Stimulated activated CD8-positive, alpha-beta memory T cell treated with anti-CD3 and anti-CD28 coated beads, Interleukin-15, amount 100 ng/mL, for 24 hours (primary cell): ENCODE data around the gene FURIN.
A peak's percentile ranks its signal among the peaks of the same experiment; 100 is the strongest.
"Not testable (repeated sequence)": the region's sequence is repeated elsewhere in the genome, so short reads cannot be mapped to it uniquely, and the experiment has no call there.

Source experiments
- DNase-seq: peaks from one replicate; pipeline ENCODE4 v3.0.0-alpha.2; 2020; ENCODE audit warnings: low read depth

The FURIN gene

DNA sequence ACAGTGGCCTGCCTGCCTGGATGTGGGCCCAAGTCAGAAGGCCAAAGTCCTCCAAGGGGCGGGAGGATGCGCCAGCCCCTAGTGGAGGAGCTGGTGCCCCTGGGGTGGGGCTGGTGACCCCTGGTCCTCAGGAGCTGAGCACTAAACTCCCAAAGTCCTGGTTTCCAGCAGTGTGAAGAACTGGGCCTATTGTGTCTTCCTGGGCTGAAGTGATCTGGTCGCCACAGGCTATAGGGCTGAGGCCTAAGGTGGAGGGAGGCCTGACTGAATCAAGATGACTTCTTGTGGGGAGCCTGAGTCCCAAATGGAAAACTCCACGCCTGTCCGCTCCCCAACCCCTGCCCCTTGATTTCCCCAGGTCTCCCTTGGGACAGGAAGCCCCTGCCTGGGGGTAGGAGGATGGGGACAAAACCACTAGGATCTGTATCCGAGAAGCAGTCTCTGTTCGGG lies 15.2 kb downstream of the FURIN start:
- DNase-seq: no peak

DNA sequence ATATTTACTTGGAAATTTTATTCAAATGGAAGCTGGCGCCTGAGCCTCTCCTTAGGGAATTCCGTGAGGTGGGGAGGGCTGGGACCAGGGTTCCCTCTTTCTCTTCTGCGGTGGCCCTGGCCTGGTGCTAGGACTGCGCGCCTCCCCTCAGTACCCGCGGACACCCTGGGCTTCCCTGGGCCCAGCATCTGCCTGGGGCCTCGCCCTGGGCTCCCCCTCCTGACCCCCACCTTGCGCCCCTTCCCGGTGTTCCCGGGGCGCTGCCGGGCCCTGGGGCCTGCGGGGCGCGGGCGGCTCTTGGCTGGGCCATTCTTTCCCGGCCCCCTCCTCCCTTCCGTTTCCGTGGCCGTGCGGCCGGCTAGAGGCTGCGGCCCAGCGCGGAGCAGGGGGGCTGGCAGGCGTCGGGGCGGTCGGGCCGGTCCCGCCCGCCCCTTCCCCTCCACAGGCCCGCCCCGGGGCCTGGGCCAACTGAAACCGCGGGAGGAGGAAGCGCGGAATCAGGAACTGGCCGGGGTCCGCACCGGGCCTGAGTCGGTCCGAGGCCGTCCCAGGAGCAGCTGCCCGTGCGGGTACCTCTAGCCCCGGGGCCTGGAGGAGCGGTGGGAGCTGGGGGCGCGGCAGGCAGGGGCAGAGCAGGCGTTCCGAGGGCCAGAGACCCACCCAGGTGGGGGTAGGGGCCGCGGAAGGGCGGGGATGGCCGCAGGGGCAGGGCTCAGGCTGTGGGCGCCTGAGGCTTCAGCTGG lies 15.8 kb downstream of the FURIN start, which contains the start of gene FES:
Gene FES, plus strand, starts transcription at position 529 of the 743 bp plus-strand sequence. CDS start 542 bp downstream, outside the sequence.
- no peak for DNase-seq

DNA sequence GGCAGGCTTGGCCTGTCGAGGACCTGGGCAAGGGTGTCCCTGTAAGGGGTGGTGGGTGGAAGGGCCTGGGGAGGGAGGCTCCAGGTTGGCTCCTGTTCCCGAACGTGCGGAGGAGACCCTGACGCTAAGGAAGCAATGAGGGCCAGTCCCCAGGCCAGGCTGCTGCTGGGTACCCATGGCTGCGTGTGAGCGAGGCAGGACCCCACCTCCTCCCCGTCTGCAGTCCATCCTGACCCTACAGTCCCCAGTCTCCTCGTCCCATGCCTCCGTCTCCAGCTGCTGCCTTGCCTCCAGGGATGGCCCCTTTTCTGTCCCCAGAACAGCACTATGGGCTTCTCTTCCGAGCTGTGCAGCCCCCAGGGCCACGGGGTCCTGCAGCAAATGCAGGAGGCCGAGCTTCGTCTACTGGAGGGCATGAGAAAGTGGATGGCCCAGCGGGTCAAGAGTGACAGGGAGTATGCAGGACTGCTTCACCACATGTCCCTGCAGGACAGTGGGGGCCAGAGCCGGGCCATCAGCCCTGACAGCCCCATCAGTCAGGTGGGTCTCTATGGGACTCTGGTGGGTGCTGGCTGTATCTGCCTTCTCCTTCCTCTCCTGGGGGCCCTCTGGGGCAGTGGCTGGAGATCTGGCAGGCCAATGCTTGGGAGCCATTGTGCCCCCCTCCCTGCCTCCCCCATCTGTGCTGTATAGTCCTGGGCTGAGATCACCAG lies 16.5 kb downstream of the FURIN start:
- DNase-seq: no peak

DNA sequence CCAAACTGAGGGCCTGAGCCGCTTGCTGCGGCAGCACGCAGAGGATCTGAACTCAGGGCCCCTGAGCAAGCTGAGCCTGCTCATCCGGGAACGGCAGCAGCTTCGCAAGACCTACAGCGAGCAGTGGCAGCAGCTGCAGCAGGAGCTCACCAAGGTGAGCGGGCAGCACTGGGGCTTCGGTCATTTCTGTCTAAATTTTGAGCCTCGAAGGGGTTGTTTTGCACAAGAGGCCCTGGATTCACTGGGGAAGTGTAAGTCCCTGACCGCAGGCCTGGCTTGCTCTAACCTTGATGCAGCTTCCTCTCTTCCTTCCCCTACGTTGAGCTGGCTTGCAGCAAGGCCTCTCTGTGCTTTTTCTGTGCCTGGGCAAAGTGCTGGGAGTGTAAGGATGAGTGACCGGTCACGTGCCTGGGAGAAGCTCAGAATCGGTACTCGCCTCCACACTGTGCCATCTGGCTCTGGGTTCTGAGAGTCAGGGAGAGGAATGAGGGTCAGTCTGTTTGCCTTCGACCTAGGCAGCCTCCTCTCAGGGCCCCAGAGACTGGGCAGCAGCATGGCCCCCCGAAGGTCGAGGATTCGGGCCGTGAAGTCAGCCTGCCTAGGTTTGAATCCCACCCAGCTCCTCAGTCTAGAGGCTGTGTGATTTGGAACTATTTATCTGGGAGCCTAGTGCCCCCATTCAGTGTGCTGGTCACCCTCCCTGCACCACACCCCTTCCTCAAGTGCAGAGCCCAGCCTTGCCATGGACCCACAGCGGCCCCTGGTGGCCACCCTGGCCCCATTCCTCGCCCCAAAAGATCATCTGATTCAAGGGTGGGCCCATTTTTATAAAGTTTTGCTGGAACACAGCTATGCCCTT lies 17.3 kb downstream of the FURIN start:
- peak; percentile 74 for DNase-seq

DNA sequence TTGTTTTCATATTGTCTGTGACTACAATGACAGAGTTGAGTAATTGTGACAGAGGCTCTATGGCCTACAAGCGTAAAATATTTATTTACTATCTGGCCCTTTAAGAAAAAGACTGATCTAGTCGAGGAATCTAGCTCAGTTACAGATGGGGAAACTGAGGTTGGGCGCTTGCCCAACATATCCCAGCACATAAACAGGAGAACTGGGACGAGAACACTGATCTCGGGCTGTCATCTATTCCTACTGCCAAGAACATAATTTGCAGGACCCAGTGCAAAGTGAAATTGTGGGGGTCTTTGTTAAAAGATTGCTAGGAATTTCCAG lies 17.9 kb downstream of the FURIN start:
- DNase-seq: no peak

DNA sequence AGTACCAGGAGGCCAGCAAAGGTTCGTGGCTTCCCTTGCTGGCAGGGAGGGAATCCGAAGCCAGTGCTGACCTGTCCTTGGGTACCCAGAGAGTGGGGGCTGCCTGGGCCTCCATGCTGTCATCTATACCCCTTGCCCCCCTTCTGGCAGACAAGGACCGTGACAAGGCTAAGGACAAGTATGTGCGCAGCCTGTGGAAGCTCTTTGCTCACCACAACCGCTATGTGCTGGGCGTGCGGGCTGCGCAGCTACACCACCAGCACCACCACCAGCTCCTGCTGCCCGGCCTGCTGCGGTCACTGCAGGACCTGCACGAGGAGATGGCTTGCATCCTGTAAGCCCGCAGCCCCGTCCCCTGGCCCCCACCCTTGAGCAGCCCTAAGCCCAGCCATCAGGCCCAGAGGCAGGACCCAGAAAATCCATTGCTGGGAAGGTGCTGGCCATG lies 18.7 kb downstream of the FURIN start:
- no peak for DNase-seq

DNA sequence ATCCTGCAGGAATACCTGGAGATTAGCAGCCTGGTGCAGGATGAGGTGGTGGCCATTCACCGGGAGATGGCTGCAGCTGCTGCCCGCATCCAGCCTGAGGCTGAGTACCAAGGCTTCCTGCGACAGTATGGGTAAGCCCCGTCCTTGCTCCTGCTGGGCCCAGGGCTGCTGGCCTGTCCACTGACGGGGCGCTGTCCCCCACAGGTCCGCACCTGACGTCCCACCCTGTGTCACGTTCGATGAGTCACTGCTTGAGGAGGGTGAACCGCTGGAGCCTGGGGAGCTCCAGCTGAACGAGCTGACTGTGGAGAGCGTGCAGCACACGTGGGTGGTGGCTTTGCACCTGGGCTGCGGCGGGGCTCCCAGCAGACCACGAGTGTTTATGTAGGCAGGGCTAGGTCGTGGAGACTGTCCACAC lies 20.9 kb downstream of the FURIN start:
- no peak for DNase-seq

DNA sequence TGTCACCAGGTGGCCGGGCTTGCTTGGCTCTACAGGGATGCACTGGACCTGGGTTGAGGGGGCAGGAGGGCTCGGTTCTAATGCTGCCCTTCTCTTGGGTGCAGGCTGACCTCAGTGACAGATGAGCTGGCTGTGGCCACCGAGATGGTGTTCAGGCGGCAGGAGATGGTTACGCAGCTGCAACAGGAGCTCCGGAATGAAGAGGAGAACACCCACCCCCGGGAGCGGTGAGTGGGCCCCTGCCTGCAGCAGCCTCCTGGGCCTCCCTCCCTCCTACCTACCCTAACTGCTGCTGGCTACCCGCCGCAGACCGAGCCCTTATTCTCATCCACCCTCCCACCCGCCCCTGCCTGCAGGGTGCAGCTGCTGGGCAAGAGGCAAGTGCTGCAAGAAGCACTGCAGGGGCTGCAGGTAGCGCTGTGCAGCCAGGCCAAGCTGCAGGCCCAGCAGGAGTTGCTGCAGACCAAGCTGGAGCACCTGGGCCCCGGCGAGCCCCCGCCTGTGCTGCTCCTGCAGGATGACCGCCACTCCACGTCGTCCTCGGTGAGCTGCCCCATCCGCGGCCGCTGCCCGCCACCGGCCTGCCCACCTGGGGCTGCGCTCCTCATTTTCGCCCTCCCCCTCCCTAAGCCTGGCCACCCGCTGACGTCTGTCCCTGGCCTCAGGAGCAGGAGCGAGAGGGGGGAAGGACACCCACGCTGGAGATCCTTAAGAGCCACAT lies 21.5 kb downstream of the FURIN start:
- no peak for DNase-seq

DNA sequence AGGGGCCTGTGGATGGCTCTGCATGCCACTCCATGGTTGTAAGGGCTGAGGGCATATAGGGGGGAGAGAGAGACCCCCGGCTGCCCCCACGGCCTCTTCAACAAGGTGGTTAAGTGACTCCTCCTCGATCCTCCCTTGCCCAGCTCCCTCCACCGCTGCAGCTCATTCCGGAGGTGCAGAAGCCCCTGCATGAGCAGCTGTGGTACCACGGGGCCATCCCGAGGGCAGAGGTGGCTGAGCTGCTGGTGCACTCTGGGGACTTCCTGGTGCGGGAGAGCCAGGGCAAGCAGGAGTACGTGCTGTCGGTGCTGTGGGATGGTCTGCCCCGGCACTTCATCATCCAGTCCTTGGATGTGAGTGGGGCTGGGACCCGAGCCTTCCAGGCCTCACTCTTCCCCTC lies 22.5 kb downstream of the FURIN start:
- DNase-seq: no peak

DNA sequence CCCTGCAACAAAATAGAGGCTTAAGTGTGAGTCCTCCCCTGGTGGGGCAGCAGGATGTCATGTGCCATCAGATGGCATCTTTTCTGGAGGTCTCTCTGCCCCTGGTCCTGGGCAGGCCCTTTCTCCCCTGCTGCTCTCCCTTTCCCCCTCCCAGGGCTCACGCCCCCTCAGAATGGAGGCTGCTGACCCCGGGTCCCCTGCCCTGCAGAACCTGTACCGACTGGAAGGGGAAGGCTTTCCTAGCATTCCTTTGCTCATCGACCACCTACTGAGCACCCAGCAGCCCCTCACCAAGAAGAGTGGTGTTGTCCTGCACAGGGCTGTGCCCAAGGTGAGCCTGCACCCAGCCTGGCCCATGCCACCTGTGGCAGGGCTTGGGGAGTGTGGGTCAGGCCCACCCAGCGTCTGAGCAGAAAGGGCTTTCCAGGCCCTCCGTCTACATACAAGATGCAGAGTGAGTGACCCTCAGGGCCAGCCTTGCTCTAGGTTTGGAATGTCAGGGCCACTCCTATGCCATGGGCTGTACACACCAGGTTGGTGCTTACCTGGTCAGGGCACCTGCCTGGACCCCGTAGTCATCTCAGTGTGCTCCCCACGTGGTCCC lies 23.1 kb downstream of the FURIN start:
- DNase-seq: no peak

DNA sequence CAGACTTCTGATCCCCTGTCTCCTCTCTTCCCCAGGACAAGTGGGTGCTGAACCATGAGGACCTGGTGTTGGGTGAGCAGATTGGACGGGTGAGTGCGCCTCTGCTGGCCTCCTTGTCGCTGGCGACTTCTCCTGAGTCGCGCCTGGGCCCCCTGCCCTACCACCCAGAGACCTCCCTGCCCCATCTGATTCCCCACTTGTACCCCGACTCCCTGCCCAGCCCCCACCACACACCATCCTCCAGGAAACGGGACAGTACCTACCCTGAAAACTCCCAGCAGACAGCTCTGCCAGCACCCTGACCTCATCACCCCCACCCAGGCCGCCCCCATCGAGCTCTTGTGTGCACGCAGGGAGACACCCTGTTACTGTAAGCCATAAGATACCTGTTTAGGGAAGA lies 23.6 kb downstream of the FURIN start:
- no peak for DNase-seq

DNA sequence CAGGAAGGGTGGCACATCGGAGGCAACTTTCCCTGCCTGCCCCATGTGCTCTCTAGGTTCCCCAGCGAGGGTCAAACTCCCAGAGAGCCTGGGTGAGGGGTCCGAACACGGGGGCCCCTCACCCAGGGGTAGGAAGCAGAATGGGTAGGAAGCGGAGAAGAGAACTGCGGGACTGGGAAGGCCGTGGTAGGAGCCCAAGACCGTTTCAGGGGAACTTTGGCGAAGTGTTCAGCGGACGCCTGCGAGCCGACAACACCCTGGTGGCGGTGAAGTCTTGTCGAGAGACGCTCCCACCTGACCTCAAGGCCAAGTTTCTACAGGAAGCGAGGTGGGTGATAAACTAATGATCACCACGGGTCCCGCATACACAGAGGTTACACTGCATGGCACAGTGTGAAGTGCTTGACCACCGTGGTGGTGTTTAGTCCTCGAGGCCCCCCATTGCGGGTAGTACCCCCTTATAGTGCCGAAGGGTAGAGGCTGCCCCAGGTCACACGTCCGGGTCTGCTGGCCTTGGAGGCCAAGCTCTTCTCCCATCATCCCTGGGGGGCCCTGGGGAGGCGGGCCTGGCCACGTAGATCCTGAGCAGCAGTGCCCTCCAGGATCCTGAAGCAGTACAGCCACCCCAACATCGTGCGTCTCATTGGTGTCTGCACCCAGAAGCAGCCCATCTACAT lies 24.2 kb downstream of the FURIN start:
- no peak for DNase-seq

DNA sequence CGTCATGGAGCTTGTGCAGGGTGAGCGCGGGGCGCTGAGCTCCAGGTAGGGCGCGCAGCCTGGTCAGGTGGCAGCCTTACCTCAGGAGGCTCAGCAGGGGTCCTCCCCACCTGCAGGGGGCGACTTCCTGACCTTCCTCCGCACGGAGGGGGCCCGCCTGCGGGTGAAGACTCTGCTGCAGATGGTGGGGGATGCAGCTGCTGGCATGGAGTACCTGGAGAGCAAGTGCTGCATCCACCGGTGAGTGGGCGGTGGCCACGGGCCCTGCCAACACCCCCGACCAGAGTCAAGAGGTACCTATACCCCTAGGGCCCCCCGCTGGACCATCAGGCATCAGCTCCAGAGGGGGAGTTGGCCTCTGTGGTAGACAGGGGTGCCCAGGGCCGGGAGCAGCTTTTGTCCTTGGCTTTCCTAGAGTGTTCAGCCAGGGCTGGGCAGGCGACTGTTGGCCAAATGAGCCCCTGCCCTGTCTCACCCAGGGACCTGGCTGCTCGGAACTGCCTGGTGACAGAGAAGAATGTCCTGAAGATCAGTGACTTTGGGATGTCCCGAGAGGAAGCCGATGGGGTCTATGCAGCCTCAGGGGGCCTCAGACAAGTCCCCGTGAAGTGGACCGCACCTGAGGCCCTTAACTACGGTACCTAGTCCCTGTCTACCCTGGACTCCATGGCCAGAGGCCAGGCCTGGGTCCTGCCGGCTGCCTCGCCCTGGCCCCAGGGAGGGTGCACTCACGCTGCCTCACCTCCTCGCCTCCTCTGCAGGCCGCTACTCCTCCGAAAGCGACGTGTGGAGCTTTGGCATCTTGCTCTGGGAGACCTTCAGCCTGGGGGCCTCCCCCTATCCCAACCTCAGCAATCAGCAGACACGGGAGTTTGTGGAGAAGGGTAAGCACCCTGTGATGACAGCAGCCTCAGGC lies 25.0 kb downstream of the FURIN start:
- DNase-seq: no peak

DNA sequence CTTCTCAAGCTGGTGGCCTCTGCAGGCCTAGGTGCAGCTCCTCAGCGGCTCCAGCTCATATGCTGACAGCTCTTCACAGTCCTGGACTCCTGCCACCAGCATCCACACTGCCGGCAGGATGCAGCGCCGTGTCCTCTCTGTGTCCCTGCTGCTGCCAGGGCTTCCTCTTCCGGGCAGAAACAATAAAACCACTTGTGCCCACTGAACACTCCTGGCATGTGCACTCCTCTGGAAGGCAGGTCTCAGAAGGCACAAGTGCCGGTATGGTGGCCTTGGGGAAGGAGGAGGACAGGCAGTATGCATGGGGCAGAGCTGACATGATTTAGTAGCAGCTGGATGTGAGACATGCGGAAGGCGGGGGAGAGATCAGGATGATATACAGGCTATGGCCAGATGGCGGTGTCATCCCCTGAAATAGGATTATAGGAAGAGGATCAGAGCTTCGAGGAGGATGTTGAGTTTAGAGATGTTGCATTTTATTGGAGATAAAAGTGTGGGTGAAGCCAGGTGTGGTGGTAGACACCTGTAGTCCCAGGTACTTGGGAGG lies 27.3 kb downstream of the FURIN start:
- no peak for DNase-seq

DNA sequence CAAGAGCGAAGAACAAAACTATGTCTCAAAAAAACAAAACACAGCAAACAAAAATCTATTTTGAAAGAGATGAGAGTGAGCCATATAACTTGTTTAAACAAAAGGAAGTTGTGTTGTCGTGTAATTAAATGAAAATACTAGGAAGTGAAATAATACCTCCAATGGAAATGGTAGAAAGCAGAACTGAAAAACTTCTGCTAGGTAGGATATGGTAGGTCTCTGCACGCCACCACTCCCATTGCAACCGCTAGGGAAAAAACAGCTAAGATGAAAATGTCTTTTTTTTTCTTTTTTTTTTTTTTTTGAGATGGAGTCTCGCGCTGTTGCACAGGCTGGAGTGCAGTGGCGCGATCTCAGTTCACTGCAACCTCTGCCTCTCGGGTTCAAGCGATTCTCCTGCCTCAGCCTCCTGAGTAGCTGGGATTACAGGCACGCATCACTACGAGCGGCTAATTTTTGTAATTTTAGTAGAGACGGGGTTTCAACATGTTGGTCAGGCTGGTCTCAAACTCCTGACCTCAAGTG lies 28.8 kb downstream of the FURIN start:
- DNase-seq: not testable (repeated sequence)

DNA sequence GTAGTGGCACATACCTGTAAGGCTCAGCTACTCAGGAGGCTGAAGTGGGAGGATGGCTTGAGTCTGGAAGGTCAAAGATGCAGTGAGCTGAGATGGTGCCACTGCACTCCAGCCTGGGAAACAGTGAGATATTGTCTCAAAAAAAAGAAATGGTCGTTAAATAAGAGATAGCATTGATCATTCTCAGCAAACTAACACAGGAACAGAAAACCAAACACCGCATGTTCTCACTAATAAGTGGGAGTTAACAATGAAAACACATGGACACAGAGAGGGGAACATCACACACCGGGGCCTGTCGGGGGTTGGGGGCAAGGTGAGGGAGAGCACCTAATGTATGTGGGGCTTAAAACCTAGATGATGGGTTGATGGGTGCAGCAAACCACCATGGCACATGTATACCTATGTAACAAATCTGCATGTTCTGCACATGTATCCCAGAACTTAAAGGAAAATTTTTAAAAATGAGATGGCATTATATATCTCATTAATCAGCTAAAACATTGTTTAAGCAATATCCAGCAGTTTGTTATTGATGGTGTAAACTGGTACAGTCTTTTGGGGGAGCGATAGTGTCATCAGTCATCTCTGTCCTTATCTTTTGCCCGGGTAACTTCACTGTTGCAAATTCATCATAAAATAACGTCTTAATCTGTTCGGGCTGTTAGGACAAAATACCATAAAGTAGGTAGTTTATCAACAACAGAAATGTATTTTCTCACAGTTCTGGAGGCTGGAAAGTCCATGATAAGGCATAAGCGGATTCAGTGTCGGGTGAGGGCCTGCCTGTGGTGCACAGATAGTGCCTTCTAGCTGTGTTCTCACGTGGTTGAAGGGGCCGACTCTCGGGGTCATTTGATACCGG lies 33.0 kb downstream of the FURIN start:
- DNase-seq: no peak

DNA sequence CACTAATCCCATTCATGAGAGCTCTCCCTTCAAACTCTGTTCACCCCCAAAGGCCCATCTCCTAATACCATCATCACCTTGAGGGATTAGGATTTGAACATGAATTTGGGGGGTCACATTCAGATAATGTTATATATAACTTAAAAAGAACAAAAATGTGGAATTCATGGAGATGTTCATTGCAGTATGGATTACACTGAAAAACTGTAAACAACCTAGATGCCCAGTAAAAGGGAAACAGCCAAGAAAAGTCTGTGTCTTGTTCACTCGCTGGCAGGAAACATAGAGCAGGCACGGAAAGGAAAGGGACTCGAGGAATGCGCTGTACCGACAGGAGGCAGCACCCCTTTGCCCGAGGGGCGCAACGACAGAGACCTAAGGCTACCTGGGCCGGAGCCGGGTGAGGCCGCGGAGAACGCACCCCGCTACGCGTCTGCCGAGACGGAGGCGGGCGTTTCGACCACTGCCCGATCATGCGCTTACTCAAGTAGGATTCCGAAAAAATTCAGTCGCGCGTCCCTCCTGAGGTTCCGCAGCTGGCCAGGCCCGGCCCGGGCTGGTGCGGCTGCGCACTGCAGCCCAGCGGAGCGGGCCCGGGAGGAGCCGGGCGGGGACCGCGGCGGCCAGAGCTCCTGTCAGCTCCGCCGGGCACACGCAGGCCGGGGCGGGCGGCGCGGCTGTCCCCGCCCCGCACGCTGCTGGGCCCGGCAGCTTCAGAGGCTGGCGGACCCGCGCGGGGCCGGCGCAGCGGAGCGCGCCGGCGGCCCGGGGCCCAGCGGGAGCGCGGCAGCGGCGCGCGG lies 33.9 kb downstream of the FURIN start:
- DNase-seq: peak; percentile 45
